ENCODE results near the gene HMX3. TPM values are rescaled to one million over a fixed set of nuclear protein-coding genes. Genes with fewer than 3 reads are reported as not detected.

Gene HMX3
- total RNA-seq, 2 experiments from 2014 or later, result not detected

GRCh38 chr10:123117644-123118417 lies 17.9 kb upstream of the HMX3 start:
- ATAC-seq (ENCODE audit: low read depth) (no peak), DNase-seq (no peak)
- POLR2A ChIA-PET, result no interaction called here
- peaks cover 32% of the 10 kb centered on the region for H3K27me3 Mint-ChIP-seq
- H3K36me3 Mint-ChIP-seq, result no peaks in the 10 kb centered on the region
- no peak overlapping the region for H3K4me3 Mint-ChIP-seq
- H3K4me1 Mint-ChIP-seq, result no peaks in the 10 kb centered on the region
- no peak overlapping the region for H3K27ac Mint-ChIP-seq
- H3K9me3 Mint-ChIP-seq, result no peaks in the 10 kb centered on the region

- H3K27me3 Mint-ChIP-seq, result peaks cover 32% of the 10 kb centered on the region
Measured at GRCh38 chr10:123119081-123119480, 16.7 kb upstream of the HMX3 start.

GRCh38 chr10:123126246-123126645 lies 9.5 kb upstream of the HMX3 start:
- Mint-ChIP-seq H3K27ac (no peak overlapping the region), H3K9me3 (no peaks in the 10 kb centered on the region), H3K27me3 (peaks cover 35% of the 10 kb centered on the region), H3K4me3 (no peak overlapping the region), H3K4me1 (no peaks in the 10 kb centered on the region), H3K36me3 (no peaks in the 10 kb centered on the region)
- ATAC-seq (ENCODE audit: low read depth), result no peak
- POLR2A ChIA-PET, result no interaction called here
- no peak for DNase-seq

More at GRCh38 chr10:123119081-123119480, 16.7 kb upstream of the HMX3 start:
- POLR2A ChIA-PET, result no interaction called here
- Mint-ChIP-seq H3K4me1 (no peaks in the 10 kb centered on the region), H3K4me3 (no peak overlapping the region), H3K27ac (no peak overlapping the region), H3K9me3 (no peaks in the 10 kb centered on the region), H3K36me3 (no peaks in the 10 kb centered on the region)
- DNase-seq (no peak), ATAC-seq (ENCODE audit: low read depth) (no peak)

- Mint-ChIP-seq H3K9me3 (no peaks in the 10 kb centered on the region), H3K4me3 (no peak overlapping the region), H3K4me1 (peaks cover 14% of the 10 kb centered on the region), H3K27me3 (peaks cover 69% of the 10 kb centered on the region), H3K27ac (no peak overlapping the region), H3K36me3 (no peaks in the 10 kb centered on the region)
- ATAC-seq (ENCODE audit: low read depth) (no peak), DNase-seq (no peak)
- POLR2A ChIA-PET, result no interaction called here
Measured at GRCh38 chr10:123129618-123130271, 6.0 kb upstream of the HMX3 start.

- H3K4me3 Mint-ChIP-seq, result peak overlapping the region; percentile 80
- peak overlapping the region; percentile 24 for H3K27ac Mint-ChIP-seq
- POLR2A ChIA-PET, result no interaction called here
- no peaks in the 10 kb centered on the region for H3K36me3 Mint-ChIP-seq
- ATAC-seq (ENCODE audit: low read depth) (peak; percentile 49), DNase-seq (peak; percentile 82)
- H3K9me3 Mint-ChIP-seq, result no peaks in the 10 kb centered on the region
- H3K4me1 Mint-ChIP-seq, result peaks cover 17% of the 10 kb centered on the region
- H3K27me3 Mint-ChIP-seq, result peaks cover 61% of the 10 kb centered on the region
Measured at GRCh38 chr10:123132576-123133477, 2.9 kb upstream of the HMX3 start.

- no peaks in the 10 kb centered on the region for H3K9me3 Mint-ChIP-seq
- no peak for ATAC-seq (ENCODE audit: low read depth)
- POLR2A ChIA-PET, result interaction anchor here (1.1 to 1.3 kb wide), 3 partner anchors 12 to 21 kb away, joined by 4 to 5 read pairs (median 4); partner anchors contain the start of genes BUB3 and HMX2
- peak overlapping the region; percentile 80 for H3K4me3 Mint-ChIP-seq
- H3K27me3 Mint-ChIP-seq, result peaks cover 68% of the 10 kb centered on the region
- DNase-seq, result no peak
- peaks cover 19% of the 10 kb centered on the region for H3K4me1 Mint-ChIP-seq
- H3K27ac Mint-ChIP-seq, result no peak overlapping the region
- no peaks in the 10 kb centered on the region for H3K36me3 Mint-ChIP-seq
Measured at GRCh38 chr10:123133541-123134342, 2.0 kb upstream of the HMX3 start.

- Mint-ChIP-seq H3K4me3 (peak overlapping the region; percentile 53), H3K4me1 (peaks cover 19% of the 10 kb centered on the region), H3K36me3 (no peaks in the 10 kb centered on the region), H3K27me3 (peaks cover 75% of the 10 kb centered on the region), H3K27ac (no peak overlapping the region), H3K9me3 (no peaks in the 10 kb centered on the region)
- no peak for ATAC-seq (ENCODE audit: low read depth)
- peak; percentile 47 for DNase-seq
- POLR2A ChIA-PET, result interaction anchor here (1.1 to 1.3 kb wide), 3 partner anchors 11 to 20 kb away, joined by 4 to 5 read pairs (median 4); partner anchors contain the start of genes BUB3 and HMX2
Measured at GRCh38 chr10:123134343-123134914, 1.3 kb upstream of the HMX3 start.

GRCh38 chr10:123134915-123135414 lies 805 bp upstream of the HMX3 start:
- Mint-ChIP-seq H3K36me3 (no peaks in the 10 kb centered on the region), H3K4me1 (peaks cover 22% of the 10 kb centered on the region), H3K27me3 (peaks cover 76% of the 10 kb centered on the region), H3K27ac (no peak overlapping the region), H3K9me3 (no peaks in the 10 kb centered on the region), H3K4me3 (peak overlapping the region; percentile 67)
- DNase-seq (peak; percentile 45), ATAC-seq (ENCODE audit: low read depth) (no peak)
- POLR2A ChIA-PET, result interaction anchor here (1.1 to 1.3 kb wide), 3 partner anchors 11 to 19 kb away, joined by 4 to 5 read pairs (median 4); partner anchors contain the start of genes BUB3 and HMX2

GRCh38 chr10:123136221-123136805 lies 543 bp downstream of the HMX3 start:
- H3K36me3 Mint-ChIP-seq, result no peaks in the 10 kb centered on the region
- peak overlapping the region; percentile 55 for H3K4me3 Mint-ChIP-seq
- no peaks in the 10 kb centered on the region for H3K9me3 Mint-ChIP-seq
- no peak overlapping the region for H3K27ac Mint-ChIP-seq
- ATAC-seq (ENCODE audit: low read depth), result no peak
- peaks cover 26% of the 10 kb centered on the region for H3K4me1 Mint-ChIP-seq
- H3K27me3 Mint-ChIP-seq, result peaks cover 81% of the 10 kb centered on the region
- POLR2A ChIA-PET, result interaction anchor here (1.0 kb wide), 1 partner anchor 14 kb away, joined by 3 read pairs; no protein-coding TSS in a partner anchor
- no peak for DNase-seq

- DNase-seq (peak; percentile 64), ATAC-seq (ENCODE audit: low read depth) (no peak)
- H3K27me3 Mint-ChIP-seq, result peaks cover 81% of the 10 kb centered on the region
- POLR2A ChIA-PET, result interaction anchor here (1.0 kb wide), 1 partner anchor 13 kb away, joined by 3 read pairs; no protein-coding TSS in a partner anchor
- peaks cover 28% of the 10 kb centered on the region for H3K4me1 Mint-ChIP-seq
- H3K9me3 Mint-ChIP-seq, result no peaks in the 10 kb centered on the region
- peak overlapping the region; percentile 68 for H3K4me3 Mint-ChIP-seq
- H3K36me3 Mint-ChIP-seq, result no peaks in the 10 kb centered on the region
- peak overlapping the region; percentile 78 for H3K27ac Mint-ChIP-seq
Measured at GRCh38 chr10:123136806-123137642, 1.3 kb downstream of the HMX3 start.

- H3K4me1 Mint-ChIP-seq, result peaks cover 25% of the 10 kb centered on the region
- no peaks in the 10 kb centered on the region for H3K36me3 Mint-ChIP-seq
- H3K4me3 Mint-ChIP-seq, result no peak overlapping the region
- peaks cover 80% of the 10 kb centered on the region for H3K27me3 Mint-ChIP-seq
- no peak overlapping the region for H3K27ac Mint-ChIP-seq
- no peak for ATAC-seq (ENCODE audit: low read depth)
- no peak for DNase-seq
- POLR2A ChIA-PET, result interaction anchor here (1.7 kb wide), 1 partner anchor 11 kb away, joined by 9 read pairs; no protein-coding TSS in a partner anchor
- H3K9me3 Mint-ChIP-seq, result no peaks in the 10 kb centered on the region
Measured at GRCh38 chr10:123139165-123139520, 3.4 kb downstream of the HMX3 start.

All from activated naive CD8-positive, alpha-beta T cell treated with anti-CD3 and anti-CD28 coated beads, Interleukin-2, amount 10 ng/mL, durations not matched to agents 7 days and 5 days (primary cell).